ENCODE results near the gene RPS6KB1.

DNA sequence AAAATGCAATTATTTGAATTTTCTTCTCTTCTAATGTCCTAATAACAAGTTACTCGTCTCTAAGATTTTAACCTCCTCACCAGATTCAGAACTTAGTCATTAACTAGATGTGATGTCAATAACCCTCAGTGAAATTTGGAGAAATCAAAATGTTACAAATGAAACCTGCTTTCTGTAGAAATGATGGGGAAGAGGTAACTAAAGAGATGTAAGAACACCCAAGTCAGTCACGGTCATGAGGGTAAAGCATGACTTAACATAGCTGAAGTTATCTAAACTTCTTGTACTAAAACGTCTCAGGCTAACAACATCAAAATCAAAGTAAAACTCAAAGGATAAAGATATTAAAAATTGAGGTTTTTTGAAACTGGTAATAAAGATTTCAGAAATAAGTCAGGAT, 61.9 kb downstream of the RPS6KB1 start:
- TF ChIP-seq, protein P1, sequence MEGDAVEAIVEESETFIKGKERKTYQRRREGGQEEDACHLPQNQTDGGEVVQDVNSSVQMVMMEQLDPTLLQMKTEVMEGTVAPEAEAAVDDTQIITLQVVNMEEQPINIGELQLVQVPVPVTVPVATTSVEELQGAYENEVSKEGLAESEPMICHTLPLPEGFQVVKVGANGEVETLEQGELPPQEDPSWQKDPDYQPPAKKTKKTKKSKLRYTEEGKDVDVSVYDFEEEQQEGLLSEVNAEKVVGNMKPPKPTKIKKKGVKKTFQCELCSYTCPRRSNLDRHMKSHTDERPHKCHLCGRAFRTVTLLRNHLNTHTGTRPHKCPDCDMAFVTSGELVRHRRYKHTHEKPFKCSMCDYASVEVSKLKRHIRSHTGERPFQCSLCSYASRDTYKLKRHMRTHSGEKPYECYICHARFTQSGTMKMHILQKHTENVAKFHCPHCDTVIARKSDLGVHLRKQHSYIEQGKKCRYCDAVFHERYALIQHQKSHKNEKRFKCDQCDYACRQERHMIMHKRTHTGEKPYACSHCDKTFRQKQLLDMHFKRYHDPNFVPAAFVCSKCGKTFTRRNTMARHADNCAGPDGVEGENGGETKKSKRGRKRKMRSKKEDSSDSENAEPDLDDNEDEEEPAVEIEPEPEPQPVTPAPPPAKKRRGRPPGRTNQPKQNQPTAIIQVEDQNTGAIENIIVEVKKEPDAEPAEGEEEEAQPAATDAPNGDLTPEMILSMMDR (IDR thresholded peaks at IDR 0.05), result no peak
- TF ChIP-seq POLR2AphosphoS5 (IDR thresholded peaks at IDR 0.05), result no peak

Measured in prostate gland (tissue), 2 donors.